Keratinocyte (primary cell): ENCODE results near the gene LOXL4. TPM values are rescaled to one million over a fixed set of nuclear protein-coding genes. Genes with fewer than 3 reads are reported as not detected.

Source experiments
- DNase-seq: peaks from one replicate; pipeline ENCODE4 v3.0.0-alpha.2; 2011; ENCODE audit warnings: low read depth, missing footprints, low spot score
- FAIRE-seq: peaks from 2 replicates; lab custom pipeline; 2011; peaks lifted over from hg19 to GRCh38; lab: Jason Lieb, UNC
- H2AFZ ChIP-seq: 2 replicates; pipeline ENCODE4 v1.6.0; 2012; ENCODE audit warnings: low read length, control low read depth, inconsistent platforms; ENCODE audit not compliant: control insufficient read depth
- H3K27ac ChIP-seq: 2 replicates; pipeline ENCODE4 v1.5.1; 2011; ENCODE audit warnings: low read length; ENCODE audit not compliant: control insufficient read depth, insufficient read depth
- H3K27me3 ChIP-seq: 3 replicates; pipeline ENCODE4 v1.6.0; 2011; ENCODE audit warnings: low read length; ENCODE audit not compliant: control insufficient read depth, insufficient read depth; ENCODE audit errors: extremely low read depth
- H3K36me3 ChIP-seq, 2 experiments: 2 replicates in 1 of 2; 3 replicates in 1 of 2; pipeline ENCODE4 v1.5.1; 2011; ENCODE audit warnings: low read length in 2 of 2, mild to moderate bottlenecking in 1 of 2; ENCODE audit not compliant: control insufficient read depth in 2 of 2, insufficient read depth in 2 of 2; ENCODE audit errors: extremely low read depth in 1 of 2
- H3K4me1 ChIP-seq: 3 replicates; pipeline ENCODE4 v1.5.1; 2011; ENCODE audit warnings: low read length; ENCODE audit not compliant: control insufficient read depth, insufficient read depth; ENCODE audit errors: extremely low read depth
- H3K4me2 ChIP-seq: 3 replicates; pipeline ENCODE4 v1.6.0; 2011; ENCODE audit warnings: low read depth, low read length; ENCODE audit not compliant: control insufficient read depth, insufficient read depth; ENCODE audit errors: extremely low read depth
- H3K4me3 ChIP-seq, 3 experiments: fragments of 200-600 bp in 1 of 3; sonication (generic) in 1 of 3; 2 replicates in 2 of 3; 3 replicates in 1 of 3; pipeline ENCODE4 v1.5.1; 2011 to 2016; ENCODE audit warnings: low read length in 3 of 3, mild to moderate bottlenecking in 3 of 3, control low read depth in 2 of 3, inconsistent platforms in 1 of 3, low read depth in 1 of 3, mixed read lengths in 1 of 3, mixed run types in 1 of 3, moderate library complexity in 1 of 3; ENCODE audit not compliant: control insufficient read depth in 2 of 3, insufficient read depth in 2 of 3; ENCODE audit errors: extremely low read depth in 1 of 3
- H3K79me2 ChIP-seq: 2 replicates; pipeline ENCODE4 v1.6.0; 2012; ENCODE audit warnings: low read length; ENCODE audit not compliant: control insufficient read depth, insufficient read depth
- H3K9ac ChIP-seq: 3 replicates; pipeline ENCODE4 v1.6.0; 2011; ENCODE audit warnings: low read length; ENCODE audit not compliant: control insufficient read depth, insufficient read depth; ENCODE audit errors: extremely low read depth
- H3K9me1 ChIP-seq: 3 replicates; pipeline ENCODE4 v1.6.0; 2011; ENCODE audit warnings: low read length; ENCODE audit not compliant: control insufficient read depth, insufficient read depth; ENCODE audit errors: extremely low read depth
- H3K9me3 ChIP-seq: 2 replicates; pipeline ENCODE4 v1.5.1; 2012; ENCODE audit warnings: low read depth, low read length; ENCODE audit not compliant: control insufficient read depth
- H4K20me1 ChIP-seq: 3 replicates; pipeline ENCODE4 v1.6.0; 2011; ENCODE audit warnings: low read length; ENCODE audit not compliant: control insufficient read depth, insufficient read depth; ENCODE audit errors: extremely low read depth
- CTCF ChIP-seq, 3 experiments: IDR thresholded peaks in 1 of 3; conservative IDR thresholded peaks in 1 of 3; optimal IDR thresholded peaks in 1 of 3; 2 replicates in 2 of 3; 3 replicates in 1 of 3; pipeline versions ENCODE3 to v1.5.1; 2011; ENCODE audit warnings: low read length in 3 of 3, mild to moderate bottlenecking in 3 of 3, moderate library complexity in 2 of 3, control low read depth in 1 of 3, inconsistent platforms in 1 of 3; ENCODE audit not compliant: insufficient read depth in 2 of 3; ENCODE audit errors: extremely low read depth in 1 of 3
- EZH2 ChIP-seq: IDR thresholded peaks from one replicate; pipeline ENCODE4 v1.6.1; 2012; ENCODE audit warnings: inconsistent platforms, mild to moderate bottlenecking, low read length, moderate library complexity
- dilution Hi-C: fragments of 300-500 bp; cut with MboI; formaldehyde crosslinking; loops from one replicate; pipeline ENCODE4 v1.7.0; 2020; ENCODE audit warnings: low sequenced_read_pairs; ENCODE audit not compliant: extremely low pct_ligation_motif_present
- polyA plus RNA-seq, 5 experiments: library from polyadenylated mRNA; depleted of rRNA in 3 of 5; stranded (reverse) in 3 of 5; stranded (forward) in 1 of 5; unstranded in 1 of 5; fragments of >200 nt; gene quantifications; 1 replicate in 1 of 5; 2 replicates in 3 of 5; 3 replicates in 1 of 5; pipeline versions ENCODE4 v1.2.1 to v1.2.3, GENCODE V29; 2011 to 2012; ENCODE audit warnings: missing spikeins in 2 of 5, low read depth in 1 of 5, low replicate concordance in 1 of 5

The LOXL4 gene
- polyA plus RNA-seq, 1 donor (not counting 4 experiments of a cell fraction or from before 2014, with no cell fraction given) = 0.01 TPM

- H4K20me1 ChIP-seq = no peaks in the 10 kb centered on the region
- H3K9me3 ChIP-seq = no peaks in the 10 kb centered on the region
- H3K4me3 ChIP-seq = no peak overlapping the region
- H3K4me1 ChIP-seq = peaks cover 8% of the 10 kb centered on the region
- H3K36me3 ChIP-seq = no peaks in the 10 kb centered on the region
- no peak overlapping the region for H2AFZ ChIP-seq
- TF ChIP-seq CTCF (optimal IDR thresholded peaks at IDR 0.05 in 1 of 3, IDR thresholded peaks at IDR 0.05 in 1 of 3, conservative IDR thresholded peaks at IDR 0.05 in 1 of 3; ENCODE audit: extremely low read depth in 1 of 3, insufficient read depth in 2 of 3, low read length in 3 of 3) (no peak), EZH2 (no peak)
- H3K9me1 ChIP-seq = no peaks in the 10 kb centered on the region
- H3K9ac ChIP-seq = no peak overlapping the region
- dilution Hi-C loops = no loop called here
- H3K79me2 ChIP-seq = no peaks in the 10 kb centered on the region
- no peak for DNase-seq
- peaks cover under 1% of the 10 kb centered on the region for H3K27me3 ChIP-seq
- FAIRE-seq = no peak
- no peak overlapping the region for H3K27ac ChIP-seq
- no peak overlapping the region for H3K4me2 ChIP-seq
These were observed 35.6 kb upstream of the LOXL4 start for GRCh38 chr10:98303569-98303968.

- H4K20me1 ChIP-seq = no peaks in the 10 kb centered on the region
- TF ChIP-seq EZH2 (no peak), CTCF (optimal IDR thresholded peaks at IDR 0.05 in 1 of 3, IDR thresholded peaks at IDR 0.05 in 1 of 3, conservative IDR thresholded peaks at IDR 0.05 in 1 of 3; ENCODE audit: extremely low read depth in 1 of 3, insufficient read depth in 2 of 3, low read length in 3 of 3) (no peak)
- H3K9me1 ChIP-seq = no peaks in the 10 kb centered on the region
- dilution Hi-C loops = no loop called here
- no peaks in the 10 kb centered on the region for H3K36me3 ChIP-seq
- H3K27ac ChIP-seq = no peak overlapping the region
- H3K4me1 ChIP-seq = peaks cover 1% of the 10 kb centered on the region
- no peaks in the 10 kb centered on the region for H3K9me3 ChIP-seq
- no peaks in the 10 kb centered on the region for H3K27me3 ChIP-seq
- H3K9ac ChIP-seq = no peak overlapping the region
- no peaks in the 10 kb centered on the region for H3K79me2 ChIP-seq
- FAIRE-seq (no peak), DNase-seq (no peak)
- no peak overlapping the region for H3K4me2 ChIP-seq
- H2AFZ ChIP-seq = no peak overlapping the region
- H3K4me3 ChIP-seq = no peak overlapping the region
These were observed 34.9 kb upstream of the LOXL4 start for GRCh38 chr10:98302741-98303365.
